ENCODE results near the gene YWHAH.

GRCh38 chr22:31969789-31970489 lies 25.6 kb downstream of the YWHAH start:
- TF ChIP-seq, protein P1, sequence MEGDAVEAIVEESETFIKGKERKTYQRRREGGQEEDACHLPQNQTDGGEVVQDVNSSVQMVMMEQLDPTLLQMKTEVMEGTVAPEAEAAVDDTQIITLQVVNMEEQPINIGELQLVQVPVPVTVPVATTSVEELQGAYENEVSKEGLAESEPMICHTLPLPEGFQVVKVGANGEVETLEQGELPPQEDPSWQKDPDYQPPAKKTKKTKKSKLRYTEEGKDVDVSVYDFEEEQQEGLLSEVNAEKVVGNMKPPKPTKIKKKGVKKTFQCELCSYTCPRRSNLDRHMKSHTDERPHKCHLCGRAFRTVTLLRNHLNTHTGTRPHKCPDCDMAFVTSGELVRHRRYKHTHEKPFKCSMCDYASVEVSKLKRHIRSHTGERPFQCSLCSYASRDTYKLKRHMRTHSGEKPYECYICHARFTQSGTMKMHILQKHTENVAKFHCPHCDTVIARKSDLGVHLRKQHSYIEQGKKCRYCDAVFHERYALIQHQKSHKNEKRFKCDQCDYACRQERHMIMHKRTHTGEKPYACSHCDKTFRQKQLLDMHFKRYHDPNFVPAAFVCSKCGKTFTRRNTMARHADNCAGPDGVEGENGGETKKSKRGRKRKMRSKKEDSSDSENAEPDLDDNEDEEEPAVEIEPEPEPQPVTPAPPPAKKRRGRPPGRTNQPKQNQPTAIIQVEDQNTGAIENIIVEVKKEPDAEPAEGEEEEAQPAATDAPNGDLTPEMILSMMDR (IDR thresholded peaks at IDR 0.05): peak; percentile 39
- TF ChIP-seq TP53 (CRISPR knock-in tag; IDR thresholded peaks at IDR 0.05): no peak
- TF ChIP-seq USF2 (IDR thresholded peaks at IDR 0.05): peak; percentile 33
- no peak for TF ChIP-seq JUN (IDR thresholded peaks at IDR 0.05)

Data from A549 (cell line).